Neural progenitor cell (in vitro differentiated cells): ENCODE results near the gene PDSS1. TPM values are rescaled to one million over a fixed set of nuclear protein-coding genes. Genes with fewer than 3 reads are reported as not detected.

Source experiments
- DNase-seq: peaks from one replicate; pipeline ENCODE4 v3.0.0-alpha.2; 2016; ENCODE audit warnings: low spot score
- H2AFZ ChIP-seq: fragments of 200-600 bp; sonication (generic); replicated peaks from 2 replicates; pipeline ENCODE4 v1.6.1; 2016; ENCODE audit warnings: antibody characterized with exemption
- H3F3A ChIP-seq: fragments of 200-600 bp; sonication (generic); 2 replicates; pipeline ENCODE4 v1.6.1; 2016; ENCODE audit warnings: antibody characterized with exemption, low read depth
- H3K27ac ChIP-seq: fragments of 200-600 bp; sonication (generic); 2 replicates; pipeline ENCODE4 v1.5.1; 2016; ENCODE audit warnings: mild to moderate bottlenecking
- H3K27me3 ChIP-seq: fragments of 200-600 bp; sonication (generic); 2 replicates; pipeline ENCODE4 v1.6.1; 2016; ENCODE audit warnings: mild to moderate bottlenecking, moderate library complexity
- H3K36me3 ChIP-seq: fragments of 200-600 bp; sonication (generic); 2 replicates; pipeline ENCODE4 v1.5.1; 2016
- H3K4me1 ChIP-seq: fragments of 200-600 bp; sonication (generic); 2 replicates; pipeline ENCODE4 v1.6.1; 2016; ENCODE audit warnings: mixed run types
- H3K4me2 ChIP-seq: fragments of 200-600 bp; sonication (generic); 2 replicates; pipeline ENCODE4 v1.6.1; 2016
- H3K4me3 ChIP-seq: fragments of 200-600 bp; sonication (generic); 2 replicates; pipeline ENCODE4 v1.5.1; 2016
- H3K79me2 ChIP-seq: fragments of 200-600 bp; sonication (generic); 2 replicates; pipeline ENCODE4 v1.6.1; 2016; ENCODE audit warnings: low read depth
- H3K9ac ChIP-seq: fragments of 200-600 bp; sonication (generic); 2 replicates; pipeline ENCODE4 v1.6.1; 2016
- H3K9me3 ChIP-seq: fragments of 200-600 bp; sonication (generic); 2 replicates; pipeline ENCODE4 v1.5.1; 2016; ENCODE audit warnings: low read depth
- H4K20me1 ChIP-seq: fragments of 200-600 bp; sonication (generic); 2 replicates; pipeline ENCODE4 v1.6.1; 2016; ENCODE audit warnings: low read depth
- H3K27ac Mint-ChIP-seq: 3 replicates; pipeline ENCODE4 v1.8.0; 2021; ENCODE audit warnings: mixed read lengths
- H3K27me3 Mint-ChIP-seq: 2 replicates; pipeline ENCODE4 v1.8.0; 2022; ENCODE audit warnings: low read depth, mild to moderate bottlenecking, inconsistent platforms, moderate library complexity, mixed read lengths; ENCODE audit not compliant: insufficient read depth
- H3K36me3 Mint-ChIP-seq: 3 replicates; pipeline ENCODE4 v1.8.0; 2021; ENCODE audit warnings: mixed read lengths
- H3K4me1 Mint-ChIP-seq: 3 replicates; pipeline ENCODE4 v1.8.0; 2021; ENCODE audit warnings: mixed read lengths
- H3K4me3 Mint-ChIP-seq: 3 replicates; pipeline ENCODE4 v1.8.0; 2021; ENCODE audit warnings: mild to moderate bottlenecking, moderate library complexity, mixed read lengths
- H3K9me3 Mint-ChIP-seq: 3 replicates; pipeline ENCODE4 v1.8.0; 2020; ENCODE audit warnings: mixed read lengths
- EZH2 ChIP-seq: fragments of 200-600 bp; sonication (generic); IDR thresholded peaks from 2 replicates; pipeline ENCODE4 v1.6.1; 2017; ENCODE audit warnings: antibody characterized with exemption, mild to moderate bottlenecking, moderate library complexity
- EZH2phosphoT487 ChIP-seq: fragments of 200-600 bp; sonication (generic); IDR thresholded peaks from 2 replicates; pipeline ENCODE4 v1.6.1; 2017; ENCODE audit warnings: antibody characterized with exemption
- total RNA-seq: library from RNA; depleted of rRNA; stranded (reverse); fragments of >200 nt; gene quantifications from 2 replicates; pipeline ENCODE4 v1.2.3, GENCODE V29; 2015; ENCODE audit warnings: low replicate concordance
- TF ChIP-seq, protein P1 (sequence below): fragments of 200-600 bp; sonication (generic); IDR thresholded peaks from 2 replicates; pipeline ENCODE4 v1.5.1; 2017; ENCODE audit warnings: antibody characterized with exemption, mild to moderate bottlenecking

PDSS1 gene
- total RNA-seq, 1 donor from 2014 or later = 17.2 TPM

- H2AFZ ChIP-seq = no peak overlapping the region
- no peaks in the 10 kb centered on the region for H3K9me3 Mint-ChIP-seq
- no peak overlapping the region for H3K4me3 Mint-ChIP-seq
- no peak overlapping the region for H3K9ac ChIP-seq
- no peaks in the 10 kb centered on the region for H3K79me2 ChIP-seq
- H3K27ac ChIP-seq = no peak overlapping the region
- TF ChIP-seq EZH2phosphoT487 = no peak
- no peak for TF ChIP-seq EZH2
- TF ChIP-seq, protein P1, sequence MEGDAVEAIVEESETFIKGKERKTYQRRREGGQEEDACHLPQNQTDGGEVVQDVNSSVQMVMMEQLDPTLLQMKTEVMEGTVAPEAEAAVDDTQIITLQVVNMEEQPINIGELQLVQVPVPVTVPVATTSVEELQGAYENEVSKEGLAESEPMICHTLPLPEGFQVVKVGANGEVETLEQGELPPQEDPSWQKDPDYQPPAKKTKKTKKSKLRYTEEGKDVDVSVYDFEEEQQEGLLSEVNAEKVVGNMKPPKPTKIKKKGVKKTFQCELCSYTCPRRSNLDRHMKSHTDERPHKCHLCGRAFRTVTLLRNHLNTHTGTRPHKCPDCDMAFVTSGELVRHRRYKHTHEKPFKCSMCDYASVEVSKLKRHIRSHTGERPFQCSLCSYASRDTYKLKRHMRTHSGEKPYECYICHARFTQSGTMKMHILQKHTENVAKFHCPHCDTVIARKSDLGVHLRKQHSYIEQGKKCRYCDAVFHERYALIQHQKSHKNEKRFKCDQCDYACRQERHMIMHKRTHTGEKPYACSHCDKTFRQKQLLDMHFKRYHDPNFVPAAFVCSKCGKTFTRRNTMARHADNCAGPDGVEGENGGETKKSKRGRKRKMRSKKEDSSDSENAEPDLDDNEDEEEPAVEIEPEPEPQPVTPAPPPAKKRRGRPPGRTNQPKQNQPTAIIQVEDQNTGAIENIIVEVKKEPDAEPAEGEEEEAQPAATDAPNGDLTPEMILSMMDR = no peak
- H3K4me2 ChIP-seq = no peak overlapping the region
- H3K27me3 Mint-ChIP-seq = peaks cover 5% of the 10 kb centered on the region
- H3F3A ChIP-seq = no peaks in the 10 kb centered on the region
- DNase-seq = no peak
- H4K20me1 ChIP-seq = no peaks in the 10 kb centered on the region
- no peak overlapping the region for H3K27ac Mint-ChIP-seq
- H3K27me3 ChIP-seq = no peaks in the 10 kb centered on the region
- H3K4me3 ChIP-seq = no peak overlapping the region
- no peaks in the 10 kb centered on the region for H3K4me1 Mint-ChIP-seq
- no peaks in the 10 kb centered on the region for H3K36me3 Mint-ChIP-seq
- H3K36me3 ChIP-seq = no peaks in the 10 kb centered on the region
- no peaks in the 10 kb centered on the region for H3K4me1 ChIP-seq
- H3K9me3 ChIP-seq = no peaks in the 10 kb centered on the region
These were observed 32.1 kb upstream of the PDSS1 start for GRCh38 chr10:26665080-26666048.

- Mint-ChIP-seq H3K27ac (no peak overlapping the region), H3K36me3 (no peaks in the 10 kb centered on the region), H3K4me1 (no peaks in the 10 kb centered on the region), H3K4me3 (no peak overlapping the region), H3K9me3 (no peaks in the 10 kb centered on the region), H3K27me3 (peaks cover 2% of the 10 kb centered on the region)
- no peaks in the 10 kb centered on the region for H3K4me1 ChIP-seq
- H3F3A ChIP-seq = no peaks in the 10 kb centered on the region
- no peaks in the 10 kb centered on the region for H3K9me3 ChIP-seq
- no peak overlapping the region for H3K27ac ChIP-seq
- H3K4me3 ChIP-seq = no peak overlapping the region
- no peak overlapping the region for H3K9ac ChIP-seq
- H4K20me1 ChIP-seq = no peaks in the 10 kb centered on the region
- no peak for DNase-seq
- no peaks in the 10 kb centered on the region for H3K27me3 ChIP-seq
- no peak for TF ChIP-seq EZH2
- TF ChIP-seq, protein P1 = no peak
- TF ChIP-seq EZH2phosphoT487 = no peak
- H3K79me2 ChIP-seq = no peaks in the 10 kb centered on the region
- no peak overlapping the region for H3K4me2 ChIP-seq
- H3K36me3 ChIP-seq = no peaks in the 10 kb centered on the region
- H2AFZ ChIP-seq = no peak overlapping the region
These were observed 21.6 kb upstream of the PDSS1 start for GRCh38 chr10:26675873-26676257.

DNA sequence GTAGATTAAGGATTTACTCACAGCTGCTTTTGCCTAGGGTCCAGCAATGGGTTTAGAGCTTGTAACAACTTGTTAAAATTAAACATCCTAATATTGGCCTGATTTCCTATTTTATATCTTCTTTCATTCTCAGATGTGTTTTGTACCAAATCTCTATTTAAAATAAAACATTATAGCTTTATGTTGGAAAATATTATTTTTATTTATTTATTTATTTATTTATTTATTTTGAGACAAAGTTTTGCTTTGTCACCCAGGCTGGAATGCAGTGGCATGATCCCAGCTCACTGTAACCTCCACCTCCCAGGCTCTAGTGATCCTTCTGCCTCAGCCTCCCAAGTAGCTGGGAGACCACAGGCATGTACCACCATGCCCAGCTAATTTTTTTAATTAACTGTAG is 17.9 kb upstream of the PDSS1 start:
- Histone ChIP-seq H3K27me3 (no peaks in the 10 kb centered on the region), H3K4me2 (no peak overlapping the region), H3K27ac (no peak overlapping the region), H3K4me1 (no peaks in the 10 kb centered on the region), H2AFZ (no peak overlapping the region), H3K36me3 (no peaks in the 10 kb centered on the region), H4K20me1 (no peaks in the 10 kb centered on the region), H3K79me2 (no peaks in the 10 kb centered on the region), H3F3A (no peaks in the 10 kb centered on the region), H3K9ac (no peak overlapping the region), H3K4me3 (no peak overlapping the region), H3K9me3 (no peaks in the 10 kb centered on the region)
- Mint-ChIP-seq H3K4me1 (no peaks in the 10 kb centered on the region), H3K27ac (no peak overlapping the region), H3K36me3 (no peaks in the 10 kb centered on the region), H3K4me3 (no peak overlapping the region), H3K9me3 (no peaks in the 10 kb centered on the region), H3K27me3 (peaks cover 2% of the 10 kb centered on the region)
- TF ChIP-seq EZH2phosphoT487 (no peak), EZH2 (no peak)
- TF ChIP-seq, protein P1 = no peak
- DNase-seq = no peak
